Measurements from ENCODE around the gene CIP2A. TPM values are rescaled to one million over a fixed set of nuclear protein-coding genes. Genes with fewer than 3 reads are reported as not detected.
"Not testable (repeated sequence)": the region's sequence is repeated elsewhere in the genome, so short reads cannot be mapped to it uniquely, and the experiment has no call there.

The CIP2A gene
- polyA plus RNA-seq (ENCODE audit: insufficient read depth in 1 of 5, insufficient read length in 5 of 5, low replicate concordance in 1 of 5): 10 to 100 TPM in 4 of 5 donors, 1 to 10 TPM in 1; 9.6 to 31.8 (median 20.7) TPM
- long read RNA-seq, donor 1: 0 reads
- long read RNA-seq, donor 2: 0 reads
- long read RNA-seq, donor 3: 0 reads
- long read RNA-seq, donor 4: 0 reads
- long read RNA-seq, donor 5, full-length matches to known transcripts: 1 of 1 reads
- long read RNA-seq, donor 5, partial matches to known transcripts: 0 of 1 reads
- long read RNA-seq, donor 5, other reads (novel, unspliced or antisense): 0 of 1 reads
- long read RNA-seq, donor 6, partial matches to known transcripts: 0 of 1 reads
- long read RNA-seq, donor 6, other reads (novel, unspliced or antisense): 0 of 1 reads
- long read RNA-seq, donor 7, partial matches to known transcripts: 5 of 5 reads
- long read RNA-seq, donor 7, other reads (novel, unspliced or antisense): 0 of 5 reads
- long read RNA-seq, donor 8, partial matches to known transcripts: 0 of 2 reads
- long read RNA-seq, donor 8, other reads (novel, unspliced or antisense): 0 of 2 reads

GRCh38 chr3:108589081-108589997 is at the start of gene CIP2A, which contains the start of gene DZIP3:
Gene CIP2A, minus strand, starts transcription at chr3:108589438. Its CDS starts 63 bp downstream, at chr3:108589375.
Gene DZIP3, plus strand, starts transcription at chr3:108589722. Its CDS starts 15,685 bp downstream, at chr3:108605407.
- peak; percentile 93 to 94 for DNase-seq

GRCh38 chr3:108629974-108630373 is 40.7 kb upstream of the CIP2A start:
- no peak for DNase-seq

- DNase-seq: no peak
Measured at GRCh38 chr3:108623504-108623903, 34.3 kb upstream of the CIP2A start.

- DNase-seq: peak; percentile 7 to 12
Measured at GRCh38 chr3:108620250-108620649, 31.0 kb upstream of the CIP2A start.

- DNase-seq: not testable (repeated sequence)
Measured at GRCh38 chr3:108616090-108616489, 26.9 kb upstream of the CIP2A start.

- no peak for DNase-seq
Measured at GRCh38 chr3:108610651-108611050, 21.4 kb upstream of the CIP2A start.

- no peak for DNase-seq
Measured at GRCh38 chr3:108608750-108609149, 19.5 kb upstream of the CIP2A start.

GRCh38 chr3:108605491-108605890 is 16.3 kb upstream of the CIP2A start:
- no peak for DNase-seq

GRCh38 chr3:108605028-108605427 is 15.8 kb upstream of the CIP2A start:
- no peak for DNase-seq

- no peak for DNase-seq
Measured at GRCh38 chr3:108603691-108604090, 14.5 kb upstream of the CIP2A start.

GRCh38 chr3:108602935-108603294 is 13.7 kb upstream of the CIP2A start:
- no peak for DNase-seq

GRCh38 chr3:108602249-108602934 is 13.2 kb upstream of the CIP2A start:
- no peak for DNase-seq

- no peak for DNase-seq
Measured at GRCh38 chr3:108599677-108600409, 10.6 kb upstream of the CIP2A start.

GRCh38 chr3:108598375-108598774 is 9.1 kb upstream of the CIP2A start:
- DNase-seq: no peak

GRCh38 chr3:108595321-108595720 is 6.1 kb upstream of the CIP2A start:
- DNase-seq: no peak

- DNase-seq: no peak
Measured at GRCh38 chr3:108590460-108590859, 1.2 kb upstream of the CIP2A start.

- no peak for DNase-seq
Measured at GRCh38 chr3:108589998-108590323, 723 bp upstream of the CIP2A start.

GRCh38 chr3:108588601-108589000 is 637 bp downstream of the CIP2A start:
- DNase-seq: no peak

- DNase-seq: no peak
Measured at GRCh38 chr3:108578064-108578463, 11.2 kb downstream of the CIP2A start.

- no peak for DNase-seq
Measured at GRCh38 chr3:108569336-108569735, 19.9 kb downstream of the CIP2A start.

- DNase-seq: no peak
Measured at GRCh38 chr3:108566599-108566998, 22.6 kb downstream of the CIP2A start.

Data from right lung (tissue), 10 donors.